Mesodermal cell (in vitro differentiated cells): ENCODE measurements around the gene XRCC4.
"Not testable (repeated sequence)": the region's sequence is repeated elsewhere in the genome, so short reads cannot be mapped to it uniquely, and the experiment has no call there.

Source experiments
- H3K27ac ChIP-seq: 2 replicates; pipeline ENCODE4 v1.7.0; 2013; ENCODE audit warnings: mild to moderate bottlenecking, low read depth, low read length, moderate library complexity; ENCODE audit not compliant: severe bottlenecking
- H3K36me3 ChIP-seq: 2 replicates; pipeline ENCODE4 v1.7.1; 2013; ENCODE audit warnings: mild to moderate bottlenecking, low read length, moderate library complexity; ENCODE audit not compliant: control insufficient read depth, insufficient read depth
- H3K4me1 ChIP-seq: one replicate; pipeline ENCODE4 v1.7.1; 2013; ENCODE audit warnings: mild to moderate bottlenecking, low read length; ENCODE audit not compliant: insufficient read depth, control insufficient read depth, poor library complexity, severe bottlenecking
- H3K4me3 ChIP-seq: 2 replicates; pipeline ENCODE4 v1.7.0; 2013; ENCODE audit warnings: low read length, control low read depth, mild to moderate bottlenecking; ENCODE audit not compliant: insufficient read depth, poor library complexity, severe bottlenecking; ENCODE audit errors: extremely low read depth
- H3K9me3 ChIP-seq: 2 replicates; pipeline ENCODE4 v1.7.1; 2013; ENCODE audit warnings: mild to moderate bottlenecking, low read length, moderate library complexity; ENCODE audit not compliant: control insufficient read depth
- WGBS, 2 experiments: methylation state at CpG; one replicate each; pipeline ENCODE4 v1.1.5; 2013; ENCODE audit warnings: missing lambda C conversion rate in 2 of 2; ENCODE audit not compliant: insufficient coverage in 2 of 2; 5-methylcytosine and 5-hydroxymethylcytosine counted together

Gene XRCC4

DNA sequence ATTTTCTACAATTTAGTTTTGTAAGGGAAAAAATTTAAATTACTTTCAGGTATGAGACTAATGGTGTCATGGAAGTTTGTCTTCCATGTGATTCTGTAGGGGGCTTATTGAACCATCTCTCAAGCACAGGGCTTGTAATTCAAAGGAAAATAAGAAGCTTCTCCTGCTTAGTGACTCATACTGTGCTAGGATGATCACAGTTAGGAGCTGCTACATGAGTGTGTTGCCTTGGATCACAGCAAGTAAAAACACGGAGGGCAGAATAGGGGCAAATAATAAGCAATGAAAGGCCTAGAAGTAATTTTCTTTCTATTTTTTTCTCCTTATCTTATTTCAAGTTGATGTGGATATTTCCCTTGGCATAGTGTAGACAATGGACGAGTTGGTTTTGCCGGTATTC, 29.1 kb upstream of the XRCC4 start:
- H3K4me3 ChIP-seq, result no peak overlapping the region
- peaks cover 28% of the 10 kb centered on the region for H3K36me3 ChIP-seq
- H3K4me1 ChIP-seq, result no peaks in the 10 kb centered on the region
- WGBS, 2 experiments, result 100% methylated on average over 1 of the region's 3 CpGs; no CpG with 5 or more reads in 1 of the 2 experiments
- no peak overlapping the region for H3K27ac ChIP-seq
- H3K9me3 ChIP-seq, result no peaks in the 10 kb centered on the region

DNA sequence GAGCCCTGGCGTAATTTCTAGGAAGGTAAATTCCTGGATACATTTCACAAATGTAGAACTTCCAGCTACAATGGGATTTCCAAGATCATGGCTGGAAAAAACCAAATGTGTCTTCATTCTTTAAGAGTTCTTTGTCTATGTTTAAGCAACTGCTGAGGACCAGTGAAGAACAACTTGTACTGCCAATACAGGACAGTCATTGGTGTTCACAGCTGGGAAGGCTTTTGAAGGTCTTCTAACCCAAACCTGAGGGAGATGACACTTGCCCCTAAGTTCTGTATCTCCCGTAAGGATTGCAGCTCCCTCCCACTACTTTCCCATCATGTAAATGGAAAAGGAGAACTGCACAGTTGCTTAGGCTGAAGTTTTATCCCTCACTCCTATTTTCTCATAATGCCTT, 28.5 kb upstream of the XRCC4 start:
- Histone ChIP-seq H3K36me3 (peaks cover 31% of the 10 kb centered on the region), H3K27ac (no peak overlapping the region), H3K4me1 (no peaks in the 10 kb centered on the region), H3K9me3 (no peaks in the 10 kb centered on the region), H3K4me3 (no peak overlapping the region)
- WGBS, 2 experiments, result 60 to 100% methylated on average over 1 of the region's 2 CpGs

DNA sequence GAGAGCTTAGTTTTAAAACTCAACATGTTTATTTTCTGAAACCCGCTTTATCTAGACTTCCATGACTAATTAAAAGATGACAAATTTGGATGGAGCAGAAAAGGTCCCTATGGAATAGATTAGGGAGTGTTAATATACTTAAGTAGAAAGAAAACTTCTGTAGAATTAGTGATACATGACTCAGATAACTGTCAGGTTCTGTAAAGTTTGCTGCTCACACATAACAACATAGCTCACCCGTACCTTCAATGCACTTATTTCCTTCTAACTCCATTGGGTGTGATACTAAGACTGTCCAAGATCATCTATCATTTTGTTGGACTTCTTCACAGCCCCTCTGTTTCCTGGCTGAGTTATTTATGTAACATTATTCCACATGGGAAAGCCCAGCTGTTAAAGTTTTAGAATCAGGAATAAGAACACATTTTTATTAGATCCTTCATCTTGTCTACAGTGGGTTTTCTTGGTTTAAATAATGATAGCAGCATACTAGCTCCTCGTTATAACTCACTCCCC, 27.9 kb upstream of the XRCC4 start:
- H3K36me3 ChIP-seq, result peaks cover 36% of the 10 kb centered on the region
- no peaks in the 10 kb centered on the region for H3K9me3 ChIP-seq
- no peak overlapping the region for H3K4me3 ChIP-seq
- 100% methylated on average over 1 of the region's 3 CpGs for whole genome bisulfite sequencing, 2 experiments
- H3K4me1 ChIP-seq, result no peaks in the 10 kb centered on the region
- no peak overlapping the region for H3K27ac ChIP-seq

DNA sequence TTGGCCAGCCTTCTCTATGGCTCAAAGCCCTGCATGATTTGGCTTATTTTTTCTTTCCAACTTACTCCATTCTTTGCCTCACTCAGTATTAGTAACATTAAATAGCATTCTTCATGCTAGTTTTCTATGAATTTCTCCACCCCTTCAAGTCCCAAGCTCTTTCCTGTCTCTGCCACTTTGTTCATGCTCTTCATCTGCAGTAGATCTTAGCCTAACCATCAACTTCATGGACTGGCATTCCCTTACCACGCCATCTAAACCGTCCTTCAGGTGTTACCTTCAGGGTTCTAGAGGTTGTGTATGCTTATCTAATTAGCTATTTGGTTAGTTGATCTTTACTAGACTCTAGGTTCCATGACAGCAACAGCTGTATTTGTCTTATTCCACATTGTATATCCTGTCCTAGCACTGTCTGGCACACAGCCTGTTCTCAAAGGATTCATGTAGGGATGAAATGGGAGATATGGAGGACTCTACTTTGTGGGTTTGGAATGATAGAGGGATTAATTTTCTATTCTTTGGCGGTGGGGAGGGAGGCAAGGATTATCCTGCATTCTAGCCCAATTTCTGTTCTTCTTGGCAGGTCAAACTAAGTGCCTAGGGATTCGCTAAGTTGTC, 26.5 kb upstream of the XRCC4 start:
- Histone ChIP-seq H3K36me3 (peaks cover 45% of the 10 kb centered on the region), H3K27ac (no peak overlapping the region), H3K4me3 (no peak overlapping the region), H3K4me1 (no peaks in the 10 kb centered on the region), H3K9me3 (no peaks in the 10 kb centered on the region)
- 91 to 100% methylated on average over 2 of the region's 4 CpGs for WGBS, 2 experiments

DNA sequence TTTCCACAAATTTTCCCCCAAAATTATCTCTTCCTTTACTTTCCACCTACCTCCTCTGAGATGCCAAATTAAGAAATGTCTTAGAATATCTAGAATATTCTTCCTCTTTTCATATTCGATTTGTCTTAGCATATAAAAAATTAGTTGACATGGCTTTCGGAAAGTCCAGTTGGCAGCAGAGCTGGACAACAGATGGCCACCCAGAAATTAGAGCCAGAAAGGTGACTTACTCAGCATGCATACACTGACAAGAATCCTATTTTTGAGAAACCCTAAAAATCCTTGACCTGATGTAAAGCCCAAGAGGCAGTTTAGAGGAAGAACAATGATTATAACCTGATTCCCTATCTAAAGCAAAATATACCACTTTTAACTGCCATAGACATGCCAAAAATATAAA, 22.2 kb upstream of the XRCC4 start:
- no peaks in the 10 kb centered on the region for H3K9me3 ChIP-seq
- no peak overlapping the region for H3K27ac ChIP-seq
- peaks cover 46% of the 10 kb centered on the region for H3K36me3 ChIP-seq
- H3K4me1 ChIP-seq, result no peaks in the 10 kb centered on the region
- H3K4me3 ChIP-seq, result no peak overlapping the region
- 100% methylated on average over 1 of the region's 2 CpGs; no CpG with 5 or more reads in 1 of the 2 experiments for WGBS, 2 experiments

DNA sequence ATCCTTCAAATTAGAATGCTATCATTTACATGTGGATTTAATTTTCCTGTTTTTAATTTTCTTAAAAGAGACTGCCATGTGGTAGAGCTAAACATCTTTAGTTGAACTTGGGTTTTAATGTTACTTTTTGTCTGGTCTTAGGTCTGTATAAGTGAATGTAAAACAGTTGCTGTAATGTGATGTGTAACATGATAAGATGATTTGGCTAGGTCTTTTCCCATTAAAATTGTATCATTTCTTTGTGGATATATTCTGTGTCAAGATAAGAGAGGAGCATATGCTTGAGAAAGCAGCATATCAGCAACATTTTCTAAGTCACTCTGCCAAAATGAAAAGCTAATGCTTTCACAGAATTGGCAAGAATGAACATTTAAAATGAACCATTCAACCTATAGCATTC, 18.6 kb upstream of the XRCC4 start:
- H3K9me3 ChIP-seq, result no peaks in the 10 kb centered on the region
- no peak overlapping the region for H3K27ac ChIP-seq
- H3K4me1 ChIP-seq, result no peaks in the 10 kb centered on the region
- no peak overlapping the region for H3K4me3 ChIP-seq
- H3K36me3 ChIP-seq, result peaks cover 39% of the 10 kb centered on the region

DNA sequence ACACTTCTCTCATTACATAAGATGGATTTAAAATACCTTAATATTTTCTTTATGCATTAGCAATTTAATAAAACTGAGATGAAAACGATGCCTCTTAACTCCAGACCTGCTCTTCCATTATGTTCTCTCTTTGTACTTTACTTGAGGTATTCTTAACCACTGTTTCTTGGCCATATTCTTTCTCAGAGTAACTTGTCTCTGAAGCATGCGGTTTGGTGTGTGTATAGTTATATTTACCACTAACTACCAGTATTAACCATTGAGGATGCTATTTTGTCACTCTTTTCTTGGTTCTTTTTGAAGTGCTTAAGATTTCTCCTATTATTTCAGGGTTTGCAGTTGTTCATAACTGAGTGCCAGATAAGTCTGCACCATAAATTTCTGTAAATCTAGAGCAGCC, 18.0 kb upstream of the XRCC4 start:
- no peaks in the 10 kb centered on the region for H3K9me3 ChIP-seq
- 100% methylated on average over 1 of the region's 2 CpGs; no CpG with 5 or more reads in 1 of the 2 experiments for WGBS, 2 experiments
- no peak overlapping the region for H3K27ac ChIP-seq
- H3K4me3 ChIP-seq, result no peak overlapping the region
- peaks cover 36% of the 10 kb centered on the region for H3K36me3 ChIP-seq
- H3K4me1 ChIP-seq, result no peaks in the 10 kb centered on the region

DNA sequence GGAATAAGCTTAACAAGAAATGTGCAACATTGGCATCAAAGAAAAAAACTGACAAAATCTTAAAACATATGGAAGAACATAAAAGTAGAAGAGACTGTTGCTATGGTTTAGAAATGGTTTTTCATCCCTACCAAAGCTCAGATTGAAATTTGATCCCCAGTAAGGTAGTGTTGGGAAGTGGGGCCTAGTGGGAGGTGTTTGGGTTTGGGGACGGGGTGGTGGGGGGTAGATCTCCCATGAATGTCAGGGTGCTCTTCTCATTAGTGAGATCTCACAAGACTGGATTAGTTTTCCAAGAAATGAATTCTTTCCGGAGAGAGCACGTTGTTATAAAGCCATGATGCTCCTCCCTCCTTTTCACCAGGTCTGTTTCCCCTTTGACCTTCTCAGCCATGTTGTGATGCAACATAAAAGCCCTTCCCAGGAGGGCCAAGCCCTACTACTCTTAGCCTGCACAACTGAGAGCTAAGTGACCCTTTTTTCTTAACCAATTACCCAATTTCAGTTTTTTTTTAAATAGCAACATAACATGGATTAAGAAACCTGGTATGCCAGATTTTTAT, 10.7 kb upstream of the XRCC4 start:
- Histone ChIP-seq H3K36me3 (peaks cover 23% of the 10 kb centered on the region), H3K4me1 (no peaks in the 10 kb centered on the region), H3K9me3 (no peaks in the 10 kb centered on the region), H3K27ac (no peak overlapping the region), H3K4me3 (no peak overlapping the region)
- WGBS, 2 experiments, result 21 to 67% methylated on average over 2 of the region's 3 CpGs

DNA sequence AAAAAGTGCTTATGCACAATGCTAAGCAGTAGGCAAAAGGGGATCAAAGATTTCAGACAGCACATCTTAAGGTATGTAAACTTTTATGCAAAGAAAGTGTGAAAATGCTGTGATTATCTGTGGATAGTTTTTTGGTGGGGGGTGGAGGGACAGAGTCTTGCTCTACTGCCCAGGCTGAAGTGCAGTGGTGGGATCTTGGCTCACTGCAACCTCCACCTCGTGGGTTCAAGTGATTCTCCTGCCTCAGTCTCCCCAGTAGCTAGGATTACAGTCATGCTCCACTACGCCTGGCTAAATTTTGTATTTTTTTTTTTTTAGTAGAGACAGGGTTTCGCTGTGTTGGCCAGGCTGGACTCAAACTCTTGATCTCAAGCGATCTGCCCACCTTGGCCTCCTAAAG, 10.0 kb upstream of the XRCC4 start:
- H3K9me3 ChIP-seq, H3K27ac ChIP-seq, H3K4me1 ChIP-seq, H3K4me3 ChIP-seq: not testable (repeated sequence)
- WGBS, 2 experiments, result 100% methylated on average over 1 of the region's 4 CpGs; no CpG with 5 or more reads in 1 of the 2 experiments
- peaks cover 23% of the 10 kb centered on the region for H3K36me3 ChIP-seq

DNA sequence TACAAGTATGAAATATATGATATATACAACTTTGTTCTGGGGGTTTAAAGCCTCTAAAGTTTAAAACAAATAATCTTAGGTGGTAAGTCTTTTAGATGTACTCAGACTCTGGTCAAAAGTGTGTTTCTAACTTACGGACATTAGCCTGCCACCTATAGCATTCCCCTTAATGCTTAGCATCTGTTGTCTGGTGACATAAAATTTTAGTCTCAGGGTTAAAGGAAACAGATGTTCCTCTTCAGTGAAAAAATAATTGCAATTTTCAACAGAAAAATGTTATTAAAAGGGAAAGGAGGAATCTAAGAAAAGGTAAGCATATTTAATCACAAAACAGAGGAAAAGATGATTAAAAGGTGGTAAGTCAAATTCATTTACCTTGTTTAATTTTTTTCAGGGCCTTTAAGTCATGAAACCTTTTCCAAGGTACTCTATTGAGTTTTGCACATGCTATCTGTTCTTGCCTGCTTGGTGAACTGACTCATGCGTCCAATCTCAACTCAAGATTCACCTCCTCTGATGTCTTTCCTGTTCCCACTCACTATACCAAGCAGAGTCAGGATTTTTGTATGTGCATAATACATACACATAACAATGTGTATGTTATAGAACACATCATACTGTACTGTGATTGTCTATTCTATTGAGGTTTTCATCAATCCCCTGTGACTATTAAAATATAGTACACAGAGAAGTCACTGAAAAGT, 8.1 kb upstream of the XRCC4 start:
- H3K27ac ChIP-seq, result no peak overlapping the region
- H3K9me3 ChIP-seq, result no peaks in the 10 kb centered on the region
- H3K4me1 ChIP-seq, result no peaks in the 10 kb centered on the region
- H3K4me3 ChIP-seq, result no peak overlapping the region
- peaks cover 35% of the 10 kb centered on the region for H3K36me3 ChIP-seq
- WGBS, 2 experiments, result 83 to 100% methylated on average over 1 of the region's 2 CpGs
